OCI-LY3 (cell line): Measurements from ENCODE around the gene STRN4.

Experiments used
- EZH2phosphoT487 ChIP-seq: fragments of 200-600 bp; shearing (Covaris generic); IDR thresholded peaks from 2 replicates; pipeline ENCODE4 v1.6.1; 2018; ENCODE audit warnings: antibody characterized with exemption, mixed run types, low read depth
- TF ChIP-seq, protein P1 (sequence below): fragments of 200-600, 300-600 bp; sonication (generic); IDR thresholded peaks from 2 replicates; pipeline ENCODE4 v1.5.1; 2014; ENCODE audit warnings: antibody characterized with exemption, low read length, low read depth

DNA sequence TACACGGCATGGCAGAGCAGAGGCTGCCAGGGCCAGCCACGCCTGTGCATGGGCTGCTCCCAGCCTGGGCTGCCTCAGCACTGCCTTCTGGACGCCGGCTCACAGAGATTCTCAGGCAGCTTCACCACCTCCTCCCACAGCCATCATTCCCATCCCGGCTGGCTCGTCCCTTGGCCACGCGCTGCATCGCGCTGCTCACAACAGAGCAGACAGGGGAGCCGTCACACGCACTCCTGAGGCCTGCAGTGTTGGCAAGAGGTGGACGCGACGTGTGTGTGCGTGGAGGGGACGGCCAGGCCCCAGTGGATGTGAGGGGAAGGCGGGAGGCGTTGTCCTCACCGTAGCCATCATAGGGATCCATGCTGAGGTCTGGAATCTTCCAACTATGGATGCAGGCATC, 21.8 kb downstream of the STRN4 start:
- TF ChIP-seq, protein P1, sequence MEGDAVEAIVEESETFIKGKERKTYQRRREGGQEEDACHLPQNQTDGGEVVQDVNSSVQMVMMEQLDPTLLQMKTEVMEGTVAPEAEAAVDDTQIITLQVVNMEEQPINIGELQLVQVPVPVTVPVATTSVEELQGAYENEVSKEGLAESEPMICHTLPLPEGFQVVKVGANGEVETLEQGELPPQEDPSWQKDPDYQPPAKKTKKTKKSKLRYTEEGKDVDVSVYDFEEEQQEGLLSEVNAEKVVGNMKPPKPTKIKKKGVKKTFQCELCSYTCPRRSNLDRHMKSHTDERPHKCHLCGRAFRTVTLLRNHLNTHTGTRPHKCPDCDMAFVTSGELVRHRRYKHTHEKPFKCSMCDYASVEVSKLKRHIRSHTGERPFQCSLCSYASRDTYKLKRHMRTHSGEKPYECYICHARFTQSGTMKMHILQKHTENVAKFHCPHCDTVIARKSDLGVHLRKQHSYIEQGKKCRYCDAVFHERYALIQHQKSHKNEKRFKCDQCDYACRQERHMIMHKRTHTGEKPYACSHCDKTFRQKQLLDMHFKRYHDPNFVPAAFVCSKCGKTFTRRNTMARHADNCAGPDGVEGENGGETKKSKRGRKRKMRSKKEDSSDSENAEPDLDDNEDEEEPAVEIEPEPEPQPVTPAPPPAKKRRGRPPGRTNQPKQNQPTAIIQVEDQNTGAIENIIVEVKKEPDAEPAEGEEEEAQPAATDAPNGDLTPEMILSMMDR: no peak
- no peak for TF ChIP-seq EZH2phosphoT487
